GM21381 (cell line): ENCODE data around the gene DPYD.
A peak's percentile ranks its signal among the peaks of the same experiment; 100 is the strongest.

Source experiments
- ATAC-seq: cut with Tn5 transposase; IDR thresholded peaks from one replicate; pipeline ENCODE4 v1.9.1; 2021; ENCODE audit warnings: mild to moderate bottlenecking, moderate library complexity; ENCODE audit not compliant: unreplicated experiment

DPYD gene

GRCh38 chr1:97792655-97793054 lies 128.2 kb downstream of the DPYD start:
- no peak for ATAC-seq

- ATAC-seq, result peak; percentile 79
Observed at GRCh38 chr1:97791251-97791650, 129.6 kb downstream of the DPYD start.

GRCh38 chr1:97787231-97787630 lies 133.6 kb downstream of the DPYD start:
- ATAC-seq, result no peak

- no peak for ATAC-seq
Observed at GRCh38 chr1:97784661-97785060, 136.2 kb downstream of the DPYD start.

- no peak for ATAC-seq
Observed at GRCh38 chr1:97783751-97784150, 137.1 kb downstream of the DPYD start.

GRCh38 chr1:97781762-97782337 lies 139.0 kb downstream of the DPYD start:
- ATAC-seq, result no peak

GRCh38 chr1:97780884-97781283 lies 139.9 kb downstream of the DPYD start:
- ATAC-seq, result no peak

- ATAC-seq, result no peak
Observed at GRCh38 chr1:97778718-97779117, 142.1 kb downstream of the DPYD start.

GRCh38 chr1:97770376-97770775 lies 150.5 kb downstream of the DPYD start:
- no peak for ATAC-seq

- no peak for ATAC-seq
Observed at GRCh38 chr1:97767381-97767780, 153.5 kb downstream of the DPYD start.

- ATAC-seq, result no peak
Observed at GRCh38 chr1:97764991-97765390, 155.8 kb downstream of the DPYD start.

GRCh38 chr1:97761637-97762036 lies 159.2 kb downstream of the DPYD start:
- ATAC-seq, result no peak

GRCh38 chr1:97759078-97759477 lies 161.8 kb downstream of the DPYD start:
- ATAC-seq, result no peak

- no peak for ATAC-seq
Observed at GRCh38 chr1:97758541-97759057, 162.2 kb downstream of the DPYD start.

GRCh38 chr1:97745912-97746311 lies 174.9 kb downstream of the DPYD start:
- no peak for ATAC-seq

- no peak for ATAC-seq
Observed at GRCh38 chr1:97744977-97745376, 175.9 kb downstream of the DPYD start.

- no peak for ATAC-seq
Observed at GRCh38 chr1:97743129-97743528, 177.7 kb downstream of the DPYD start.

GRCh38 chr1:97740891-97741290 lies 179.9 kb downstream of the DPYD start:
- ATAC-seq, result no peak

- ATAC-seq, result no peak
Observed at GRCh38 chr1:97739596-97740103, 181.2 kb downstream of the DPYD start.

- no peak for ATAC-seq
Observed at GRCh38 chr1:97738270-97738669, 182.6 kb downstream of the DPYD start.

GRCh38 chr1:97730271-97730670 lies 190.6 kb downstream of the DPYD start:
- ATAC-seq, result no peak

- no peak for ATAC-seq
Observed at GRCh38 chr1:97728436-97728835, 192.4 kb downstream of the DPYD start.

GRCh38 chr1:97727029-97727428 lies 193.8 kb downstream of the DPYD start:
- no peak for ATAC-seq
